ENCODE measurements around the gene TNFRSF8.

The TNFRSF8 gene

GRCh38 chr1:12161662-12162458 is 98.8 kb downstream of the TNFRSF8 start:
- no peak for DNase-seq

GRCh38 chr1:12162459-12163137 is 99.5 kb downstream of the TNFRSF8 start:
- no peak for DNase-seq

- DNase-seq = no peak
Observed at GRCh38 chr1:12163210-12163609, 100.1 kb downstream of the TNFRSF8 start.

GRCh38 chr1:12164210-12164609 is 101.1 kb downstream of the TNFRSF8 start:
- DNase-seq = no peak

GRCh38 chr1:12165342-12165741 is 102.2 kb downstream of the TNFRSF8 start:
- DNase-seq = no peak

GRCh38 chr1:12166834-12167492 is 103.9 kb downstream of the TNFRSF8 start, which contains the start of gene TNFRSF1B:
Gene TNFRSF1B, plus strand, starts transcription at chr1:12166991. Its CDS starts 101 bp downstream, at chr1:12167092.
- no peak for DNase-seq

GRCh38 chr1:12167493-12168429 is 104.7 kb downstream of the TNFRSF8 start:
- no peak for DNase-seq

- DNase-seq = no peak
Observed at GRCh38 chr1:12168451-12169160, 105.5 kb downstream of the TNFRSF8 start.

GRCh38 chr1:12169442-12170135 is 106.5 kb downstream of the TNFRSF8 start:
- no peak for DNase-seq

- DNase-seq = no peak
Observed at GRCh38 chr1:12170263-12170671, 107.2 kb downstream of the TNFRSF8 start.

- no peak for DNase-seq
Observed at GRCh38 chr1:12171206-12172041, 108.3 kb downstream of the TNFRSF8 start.

- no peak for DNase-seq
Observed at GRCh38 chr1:12172042-12172851, 109.1 kb downstream of the TNFRSF8 start.

GRCh38 chr1:12173041-12173509 is 110.0 kb downstream of the TNFRSF8 start:
- no peak for DNase-seq

- DNase-seq = no peak
Observed at GRCh38 chr1:12173631-12174121, 110.6 kb downstream of the TNFRSF8 start.

GRCh38 chr1:12174924-12175810 is 112.1 kb downstream of the TNFRSF8 start:
- no peak for DNase-seq

- DNase-seq = no peak
Observed at GRCh38 chr1:12176298-12177118, 113.4 kb downstream of the TNFRSF8 start.
